Putamen (tissue), 1 donor: Measurements from ENCODE around the gene SMIM17.
A peak's percentile ranks its signal among the peaks of the same experiment; 100 is the strongest.

ENCODE experiments used
- DNase-seq: peaks from one replicate; pipeline ENCODE4 v3.0.0-alpha.2; 2016; ENCODE audit warnings: low spot score

Gene SMIM17

DNA sequence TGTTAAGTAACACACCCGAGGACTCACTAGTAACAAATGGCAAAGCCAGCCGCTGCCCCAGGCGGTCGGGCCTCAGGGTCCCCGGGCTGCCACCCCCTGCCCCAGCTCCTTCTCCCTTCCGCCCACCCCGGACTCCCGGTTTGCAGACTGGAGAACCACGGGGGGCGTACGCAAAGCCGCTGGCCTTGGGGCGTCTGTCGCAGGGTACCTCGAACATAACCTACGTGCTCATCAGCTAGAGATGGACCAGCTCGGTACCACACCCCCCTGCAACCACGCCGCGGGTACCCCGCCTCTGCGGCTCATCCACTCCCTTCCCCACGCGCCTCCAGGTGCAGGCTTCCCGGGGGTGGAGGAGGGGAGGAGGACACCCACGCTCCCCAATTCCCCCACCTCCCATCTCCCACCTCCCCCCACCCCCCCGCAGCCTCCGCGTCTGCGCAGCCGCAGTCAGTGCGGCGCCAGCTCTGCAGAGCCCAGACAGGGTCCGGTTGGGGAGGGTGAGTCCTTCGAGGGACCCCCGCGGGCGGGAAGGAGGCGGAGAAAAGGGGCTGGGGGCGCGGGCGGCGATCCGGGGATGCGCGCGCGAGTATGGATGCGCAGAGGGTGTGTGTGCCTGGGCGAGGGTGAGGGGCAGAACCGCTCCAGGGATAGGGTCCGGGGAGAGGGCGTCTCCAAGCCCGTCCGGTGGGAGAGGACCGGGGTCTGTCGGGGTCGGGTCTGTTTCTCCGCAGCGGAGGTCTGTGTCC, at the start of gene SMIM17:
Gene SMIM17 (plus strand): TSS at position 449 of the 749 bp plus-strand sequence. CDS start 2,509 bp downstream, outside the sequence.
- DNase-seq = no peak

DNA sequence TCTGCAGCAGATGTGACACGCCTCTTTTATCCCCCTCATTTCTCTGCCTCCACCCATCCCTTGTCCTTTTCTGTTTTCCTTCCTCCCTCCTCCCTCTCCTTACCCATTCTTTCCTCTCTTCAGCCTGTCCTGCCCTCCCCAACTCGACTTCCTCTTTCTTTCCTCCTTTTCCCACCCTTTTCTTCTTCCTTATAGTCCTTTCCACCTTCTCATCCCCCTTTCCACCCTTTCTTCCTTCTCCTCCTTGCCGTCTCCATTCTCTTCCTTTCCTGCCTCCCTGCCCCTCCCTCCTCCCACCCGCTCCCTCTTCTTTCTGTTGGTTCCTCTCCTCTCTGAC, 48.5 kb upstream of the SMIM17 start:
- no peak for DNase-seq

DNA sequence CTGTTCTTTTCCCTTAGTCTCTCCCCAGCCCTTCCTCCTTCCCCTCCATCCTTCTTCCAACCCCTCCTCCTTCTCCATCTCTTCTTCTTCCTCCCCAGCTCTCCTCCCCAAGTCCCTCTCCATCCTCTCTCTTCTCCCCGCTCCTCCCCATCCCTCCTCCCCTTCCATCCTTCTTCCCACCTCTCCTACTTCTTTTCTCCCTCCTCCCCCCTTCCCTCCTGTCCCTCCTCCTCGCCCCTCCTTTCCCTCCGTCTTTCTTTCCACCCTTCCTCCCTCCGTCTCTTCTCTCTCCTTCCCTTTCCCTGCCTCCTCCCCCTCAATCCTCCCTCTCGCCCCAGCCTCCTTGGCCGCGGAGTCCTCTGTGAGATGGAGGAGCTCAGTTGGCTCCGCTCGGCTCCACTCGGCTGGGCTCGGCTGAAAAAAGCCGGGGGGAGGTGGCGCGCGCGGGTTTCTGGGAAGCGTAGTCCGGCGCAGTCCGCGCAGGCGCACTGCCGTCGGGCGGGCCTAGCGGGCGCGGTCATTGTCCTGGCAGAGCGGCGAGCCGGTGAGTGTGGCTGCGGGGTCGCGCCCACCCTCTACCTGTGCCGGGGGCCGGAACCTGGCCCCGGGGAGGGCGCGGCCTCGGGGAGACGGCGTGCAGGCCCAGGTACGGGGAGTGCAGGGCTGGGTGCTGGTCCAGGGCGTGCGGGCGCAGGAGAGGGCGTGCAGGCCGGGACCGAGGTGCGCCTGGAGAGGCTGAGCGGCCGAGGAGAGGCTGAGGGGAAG, 48.0 kb upstream of the SMIM17 start, which contains the start of gene ZNF71:
Gene ZNF71 (plus strand): TSS at position 520 of the 765 bp plus-strand sequence. CDS start 6,257 bp downstream, outside the sequence.
- DNase-seq = peak; percentile 86

DNA sequence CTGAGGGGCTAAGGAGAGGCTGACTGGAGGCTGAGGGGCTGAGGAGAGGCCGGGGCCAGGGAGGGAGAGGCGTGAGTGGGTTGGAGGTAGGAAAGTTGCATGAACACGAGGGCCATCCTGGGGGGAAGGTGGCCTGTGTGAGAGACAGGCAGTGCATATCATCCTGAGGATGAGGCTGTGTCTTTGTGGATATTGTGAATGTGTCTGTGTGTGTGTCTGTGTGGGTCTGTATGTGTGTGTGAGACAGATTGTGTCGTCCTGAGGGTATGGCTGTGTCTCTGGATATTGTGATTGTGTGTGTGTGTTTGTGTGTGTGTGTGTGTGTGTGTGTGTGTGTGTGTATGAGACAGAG, 47.4 kb upstream of the SMIM17 start:
- no peak for DNase-seq

DNA sequence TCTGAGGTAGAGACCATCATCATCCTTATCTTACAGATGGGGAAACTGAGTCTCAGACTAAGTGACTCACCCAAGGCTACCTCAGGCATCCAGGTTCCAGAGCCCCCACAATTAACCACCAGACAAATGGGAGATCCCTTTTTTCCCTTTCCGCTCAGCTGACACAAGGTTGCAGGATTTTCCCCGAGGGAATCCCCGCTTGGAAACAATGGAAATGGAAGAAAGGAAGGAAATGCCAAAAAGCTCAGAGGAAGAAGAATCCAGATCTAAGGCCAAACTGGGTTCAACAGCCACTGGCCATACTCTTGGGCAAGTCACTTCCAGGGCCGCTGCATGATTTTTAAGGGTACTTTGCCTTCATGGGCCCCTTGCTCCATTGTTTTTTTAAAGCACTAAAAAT, 46.3 kb upstream of the SMIM17 start:
- no peak for DNase-seq

DNA sequence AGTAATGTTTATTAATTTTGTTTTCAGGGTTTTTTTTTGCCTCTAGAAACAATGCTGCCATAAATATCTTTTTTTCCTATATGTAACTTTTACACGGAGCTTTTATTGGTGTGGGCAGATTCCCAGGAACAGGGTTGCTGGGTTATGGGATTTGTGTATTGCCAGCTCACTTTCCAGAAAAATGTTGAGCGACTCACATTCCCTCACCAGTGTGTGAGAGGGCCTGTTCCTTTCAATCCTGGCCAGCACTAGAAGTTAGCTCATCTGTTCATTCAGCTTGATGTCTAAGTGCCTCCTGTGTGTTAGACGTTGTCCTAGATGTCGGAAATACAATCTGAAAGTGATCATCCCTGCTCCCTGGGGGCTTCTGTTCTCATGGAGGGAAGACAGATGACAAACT, 45.3 kb upstream of the SMIM17 start:
- no peak for DNase-seq

DNA sequence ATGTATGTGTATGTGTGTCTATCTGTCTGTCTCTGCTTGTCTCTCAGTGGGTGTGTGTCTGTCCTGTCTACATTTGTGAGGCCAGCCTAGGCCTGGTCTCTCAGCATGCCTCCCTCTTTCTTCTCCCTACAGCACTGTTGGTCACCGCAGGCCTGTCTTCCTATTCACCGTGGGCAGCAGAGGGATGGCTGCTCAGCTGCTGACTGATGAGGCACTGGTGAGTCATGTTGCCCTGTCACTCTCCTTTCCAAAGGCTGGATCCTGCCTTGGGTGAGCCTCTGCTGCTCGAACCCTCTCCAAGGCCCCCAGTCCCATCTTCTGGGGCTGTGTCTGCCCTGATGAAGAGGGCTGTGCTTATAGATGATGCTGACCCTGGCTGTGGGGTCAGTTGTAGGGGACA, 41.6 kb upstream of the SMIM17 start:
- no peak for DNase-seq

DNA sequence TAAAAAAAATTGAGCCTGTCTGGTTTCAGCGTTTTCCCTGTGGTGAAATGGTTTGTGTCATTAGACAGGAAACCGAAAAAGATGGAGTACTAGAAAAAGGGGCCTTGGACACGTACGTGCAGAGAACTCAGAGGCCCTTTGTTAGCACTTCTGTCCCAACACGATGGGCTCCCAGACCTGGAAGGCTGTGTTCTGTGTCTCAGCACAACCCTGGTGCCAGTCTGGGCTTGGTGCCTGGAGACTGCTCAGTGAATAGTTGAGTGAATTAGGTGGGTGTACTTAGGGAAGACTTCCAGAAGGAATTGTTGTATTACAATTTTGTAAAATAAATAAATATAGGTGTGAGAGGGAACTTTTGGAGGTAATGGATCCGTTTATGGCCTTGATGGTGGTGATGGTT, 39.1 kb upstream of the SMIM17 start:
- DNase-seq = peak; percentile 39

DNA sequence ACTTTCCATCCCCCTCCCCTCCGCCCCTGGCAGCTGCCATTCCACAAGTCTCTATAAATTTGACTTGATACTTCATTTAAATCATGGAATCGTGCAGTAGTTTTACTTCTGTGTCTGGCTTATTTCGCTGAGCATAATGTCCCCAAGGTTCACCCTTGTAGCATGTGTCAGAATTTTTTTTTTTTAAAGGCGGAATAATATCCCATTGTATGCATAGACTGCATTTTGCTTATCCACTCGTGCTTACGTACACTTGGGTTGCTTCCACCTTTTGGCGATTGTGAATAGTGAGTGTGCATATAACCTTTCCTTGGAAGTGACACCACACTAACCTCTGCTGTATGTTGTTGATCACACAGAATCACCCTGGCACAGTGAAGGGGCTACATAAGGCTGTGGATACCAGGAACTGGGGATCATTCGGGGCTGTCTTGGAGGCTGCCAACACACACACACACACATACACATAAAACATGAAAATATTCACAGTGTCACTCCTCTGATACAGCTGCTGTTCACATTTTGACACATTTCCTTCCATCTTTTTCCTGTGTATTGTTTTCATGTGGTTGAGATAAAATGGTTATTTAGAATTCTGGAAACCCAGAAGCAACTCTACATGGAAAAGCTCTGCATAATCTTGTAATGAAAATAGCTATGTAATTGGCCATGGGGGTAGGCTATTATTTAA, 34.5 kb upstream of the SMIM17 start:
- DNase-seq = no peak

DNA sequence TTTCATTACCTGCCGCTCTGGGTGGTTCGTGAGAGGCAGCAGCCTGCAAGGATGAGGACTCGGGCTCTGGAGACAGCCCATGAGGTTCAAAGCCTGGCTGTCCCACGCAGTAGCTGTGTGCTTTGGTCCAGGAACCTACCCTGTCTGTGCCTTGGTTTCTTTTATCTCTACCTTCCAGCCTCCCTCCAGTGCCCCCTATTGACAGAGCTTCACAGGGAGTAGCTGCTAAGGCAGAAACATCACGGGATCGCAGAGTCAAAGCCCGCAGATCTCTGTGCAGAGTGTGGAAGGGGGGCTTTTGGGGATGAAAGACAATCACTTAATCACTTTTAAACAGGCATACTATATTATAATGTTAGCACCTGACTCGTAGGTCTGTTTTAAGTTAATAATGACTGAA, 31.7 kb upstream of the SMIM17 start:
- DNase-seq = no peak

DNA sequence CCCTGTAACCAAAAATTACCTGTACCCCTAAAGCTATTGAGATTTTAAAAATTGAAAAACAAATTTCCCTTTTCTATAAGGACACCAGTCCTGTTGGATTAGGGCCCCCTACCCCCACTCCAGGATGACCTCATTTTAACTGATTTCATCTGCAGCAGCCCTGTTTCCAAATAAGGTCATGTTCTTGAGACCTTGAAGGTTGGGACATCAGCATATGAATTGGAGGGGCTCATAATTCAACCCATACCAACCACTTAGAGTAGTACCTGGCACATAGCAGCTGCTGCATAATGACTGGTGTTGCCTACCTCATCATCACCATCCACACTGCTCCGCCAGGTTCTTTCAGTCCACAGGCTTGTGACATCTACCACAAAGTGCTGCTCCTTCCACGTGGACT, 30.2 kb upstream of the SMIM17 start:
- no peak for DNase-seq

DNA sequence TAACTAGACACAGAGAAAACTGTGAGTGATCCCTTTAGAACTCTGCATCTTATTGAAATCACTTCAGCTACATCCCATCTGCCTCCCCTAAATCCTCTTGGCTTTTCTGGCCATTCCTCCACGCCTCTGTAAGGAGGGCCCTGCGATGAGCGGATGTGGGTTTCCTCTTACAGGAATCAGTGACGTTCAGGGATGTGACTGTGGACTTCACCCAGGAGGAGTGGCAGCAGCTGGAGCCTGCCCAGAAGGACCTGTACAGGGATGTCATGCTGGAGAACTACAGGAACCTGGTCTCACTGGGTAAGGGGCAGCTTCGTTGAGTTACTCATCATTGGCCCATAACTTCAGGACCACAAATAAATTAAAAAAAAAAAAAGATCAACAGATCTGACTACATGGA, 29.3 kb upstream of the SMIM17 start:
- DNase-seq = no peak

DNA sequence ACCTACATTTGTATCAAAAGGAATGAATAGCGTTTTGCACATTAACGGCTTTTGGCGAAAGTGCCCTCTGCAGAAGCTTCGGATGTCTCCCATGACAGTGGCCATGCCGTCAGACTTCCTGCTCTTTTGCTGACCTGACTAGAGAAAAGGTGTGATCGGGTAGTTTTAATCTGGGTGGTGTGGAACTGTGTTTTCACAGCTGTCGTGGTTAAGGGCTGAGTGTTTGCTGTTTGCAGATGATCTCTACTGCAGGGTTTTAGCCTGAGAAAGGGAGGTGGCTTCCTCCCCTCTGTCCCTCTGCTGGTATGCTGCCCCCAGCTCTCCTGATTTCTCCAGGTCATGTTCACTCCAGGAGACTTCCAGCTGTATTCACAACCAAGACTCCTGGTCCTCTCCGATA, 25.4 kb upstream of the SMIM17 start:
- no peak for DNase-seq

DNA sequence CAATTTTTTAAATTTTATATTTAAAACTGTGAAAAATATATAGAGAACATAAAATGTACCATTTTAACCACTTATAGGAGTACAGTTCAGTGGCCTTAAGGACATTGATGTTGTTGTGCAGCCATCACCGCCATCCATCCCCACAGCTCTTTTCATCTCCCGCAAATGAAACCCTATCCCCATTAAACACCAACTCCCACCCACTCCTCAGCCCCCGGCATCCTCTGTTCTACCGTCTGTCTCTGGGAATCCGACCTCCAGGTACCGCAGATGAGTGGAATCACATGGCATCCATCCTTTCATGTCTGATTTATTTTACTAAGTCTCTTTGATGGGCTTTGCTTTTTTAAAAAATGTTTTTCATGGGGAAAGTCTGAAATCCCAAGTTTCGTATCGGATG, 23.8 kb upstream of the SMIM17 start:
- no peak for DNase-seq

DNA sequence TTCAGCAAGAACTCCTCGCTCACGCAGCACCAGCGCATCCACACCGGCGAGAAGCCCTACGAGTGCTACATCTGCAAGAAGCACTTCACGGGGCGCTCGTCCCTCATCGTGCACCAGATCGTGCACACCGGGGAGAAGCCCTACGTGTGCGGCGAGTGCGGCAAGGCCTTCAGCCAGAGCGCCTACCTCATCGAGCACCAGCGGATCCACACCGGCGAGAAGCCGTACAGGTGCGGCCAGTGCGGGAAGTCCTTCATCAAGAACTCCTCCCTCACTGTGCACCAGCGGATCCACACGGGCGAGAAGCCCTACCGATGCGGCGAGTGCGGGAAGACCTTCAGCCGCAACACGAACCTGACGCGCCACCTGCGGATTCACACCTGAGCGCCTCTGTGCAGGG, 20.6 kb upstream of the SMIM17 start:
- no peak for DNase-seq

DNA sequence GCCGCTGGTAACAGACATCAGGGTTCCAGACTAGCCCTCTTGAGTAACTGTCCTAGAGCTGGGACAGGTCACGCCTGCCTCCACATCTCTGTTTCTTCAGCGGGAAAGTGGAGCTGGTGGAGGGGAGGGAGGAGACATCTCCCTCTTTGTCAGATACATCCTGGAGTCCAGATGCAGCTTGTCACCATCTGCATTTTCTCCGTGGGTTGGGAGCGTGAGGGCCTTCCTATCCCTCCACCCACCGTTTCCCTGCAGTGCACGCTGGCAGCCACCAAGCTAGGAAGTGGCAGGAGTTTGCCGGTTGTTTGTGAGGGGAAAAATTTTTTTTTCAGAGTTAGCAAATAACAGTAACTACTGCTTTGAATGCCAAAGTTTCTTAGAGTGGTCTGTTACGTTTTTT, 20.0 kb upstream of the SMIM17 start:
- DNase-seq = no peak

DNA sequence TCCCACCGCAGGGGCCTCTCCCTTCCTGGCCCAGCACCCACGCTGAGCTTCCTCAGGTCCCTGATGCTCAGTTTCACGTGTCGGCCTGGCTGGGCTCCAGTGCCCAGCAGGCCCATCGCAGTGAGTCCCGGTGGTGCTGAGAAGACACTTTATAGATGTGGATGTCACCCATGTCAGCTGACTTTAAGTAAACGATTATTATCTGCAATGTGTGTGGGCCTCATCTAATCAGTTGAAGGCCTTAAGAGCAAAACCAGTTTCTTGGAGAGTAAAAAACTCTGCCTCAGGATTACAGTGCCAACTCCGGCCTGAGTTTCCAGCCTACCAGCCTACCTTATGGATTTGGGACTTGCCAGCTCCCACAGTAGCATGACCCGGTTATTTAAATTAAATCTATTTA, 17.3 kb upstream of the SMIM17 start:
- no peak for DNase-seq

DNA sequence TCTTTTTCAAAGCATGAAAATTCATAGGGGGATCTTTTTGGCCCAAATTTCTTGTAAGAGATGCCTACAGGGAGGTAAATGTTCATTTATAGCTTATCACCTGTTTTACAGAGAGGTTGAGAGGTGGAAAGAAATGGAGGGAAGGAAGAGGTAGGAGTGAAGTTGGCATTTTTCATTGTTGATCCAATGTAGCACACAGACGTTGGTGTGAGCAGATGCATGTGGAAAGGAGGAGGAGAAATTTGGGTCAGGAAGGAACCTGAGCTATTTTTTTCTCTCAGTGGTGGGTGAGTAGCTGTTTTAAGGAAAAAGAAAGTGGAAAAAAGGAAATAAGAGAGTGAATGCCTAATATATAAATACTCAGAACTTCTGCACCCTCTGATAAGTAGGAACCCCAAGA, 9.9 kb upstream of the SMIM17 start:
- peak; percentile 65 for DNase-seq

DNA sequence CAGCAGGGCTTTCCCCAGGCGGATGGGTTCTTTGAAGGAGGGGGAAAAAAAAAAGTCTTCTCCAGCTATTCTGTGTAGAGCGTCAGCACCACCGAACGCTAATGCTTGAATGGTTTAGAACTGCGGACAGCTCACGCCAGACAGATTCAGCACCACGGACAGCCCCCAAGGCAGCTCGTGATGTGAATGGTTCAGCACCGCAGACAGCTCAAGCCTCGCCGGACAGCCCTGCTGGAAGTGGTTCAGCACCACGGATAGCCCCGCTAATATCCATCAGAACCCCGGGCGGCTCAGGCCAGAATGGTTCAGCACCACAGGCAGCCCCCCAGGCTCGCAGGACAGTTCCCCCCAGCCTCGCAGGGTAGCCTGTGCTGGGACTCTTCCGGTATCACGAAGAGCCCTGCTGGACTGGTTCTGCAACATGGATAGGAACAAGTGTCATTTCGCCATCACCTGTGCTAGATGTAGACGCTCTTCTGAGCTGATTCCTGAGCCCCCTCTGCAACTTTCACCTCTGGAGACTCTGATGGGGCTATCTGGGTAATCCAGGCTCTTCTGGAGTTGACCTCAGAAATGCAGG, 4.9 kb upstream of the SMIM17 start:
- DNase-seq = peak; percentile 55

DNA sequence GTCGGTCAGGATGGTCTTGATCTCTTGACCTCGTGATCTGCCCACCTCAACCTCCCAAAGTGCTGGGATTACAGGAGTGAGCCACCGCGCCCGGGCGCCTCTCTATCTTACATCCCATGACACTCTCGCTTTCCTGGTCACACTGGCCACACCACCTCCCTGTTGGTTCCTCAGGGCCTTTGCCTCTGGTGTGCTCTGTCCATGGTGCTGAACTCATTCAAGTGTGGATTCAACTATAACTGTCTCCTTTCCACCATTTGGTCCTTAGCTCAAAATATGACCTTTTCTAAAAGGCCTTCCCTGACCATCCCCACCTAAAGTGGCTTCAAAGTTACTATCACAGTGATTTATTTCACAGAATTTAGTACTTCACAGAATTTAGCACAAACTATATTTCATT, 3.7 kb upstream of the SMIM17 start:
- no peak for DNase-seq

DNA sequence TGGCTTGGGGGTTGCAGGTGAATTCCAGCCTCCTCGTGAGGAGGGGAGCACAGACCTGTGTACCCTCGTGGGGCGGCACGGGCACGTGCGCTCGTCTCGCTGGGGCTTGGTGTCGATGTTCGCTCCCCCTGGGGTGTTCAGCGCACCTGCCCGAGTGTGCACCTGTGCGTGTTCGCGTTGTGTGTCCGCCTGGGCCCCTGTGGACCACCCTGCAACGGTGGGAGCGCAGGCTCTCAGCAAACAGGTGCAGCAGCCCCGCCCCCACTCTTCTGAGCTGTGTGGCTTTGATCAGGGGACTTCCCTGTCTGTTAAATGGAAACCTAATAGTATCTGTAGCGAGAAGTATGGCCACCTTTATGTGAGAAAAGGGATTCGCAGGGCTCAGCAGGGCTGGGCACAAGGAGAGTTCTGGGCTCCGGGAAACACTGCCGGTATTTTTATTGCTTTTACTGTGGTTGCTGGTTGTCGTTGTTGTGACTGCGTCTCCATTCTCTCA, 549 bp downstream of the SMIM17 start:
- DNase-seq = no peak

DNA sequence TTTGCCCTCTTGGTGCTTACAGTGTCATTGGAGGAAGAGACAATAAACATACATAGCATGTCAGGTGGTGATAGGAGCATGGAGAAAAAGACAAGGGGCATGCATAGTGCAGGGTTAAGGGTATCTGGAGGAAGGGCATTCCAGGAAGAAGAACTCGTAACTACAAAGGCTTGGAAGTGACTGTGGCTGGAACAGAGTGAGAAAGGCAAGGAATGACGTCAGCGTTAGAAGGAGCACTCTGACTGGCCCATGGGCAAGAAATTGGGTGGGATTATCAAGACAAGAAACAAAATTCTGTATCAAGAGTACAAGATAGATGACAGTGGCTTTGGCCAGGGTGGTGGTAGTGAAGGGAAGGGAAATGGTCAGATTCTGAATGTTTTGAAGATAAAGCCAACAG, 11.2 kb downstream of the SMIM17 start:
- DNase-seq = no peak
